Measurements from ENCODE around the gene P2RY2. TPM values are rescaled to one million over a fixed set of nuclear protein-coding genes. Genes with fewer than 3 reads are reported as not detected.

P2RY2 gene
- total and polyA plus RNA-seq, 2 donors (not counting 1 experiment from before 2014, with no cell fraction given): 0.05 to 0.17 TPM

- Histone ChIP-seq H3K79me2 (ENCODE audit: control insufficient read depth, insufficient read depth, low read length) (no peaks in the 10 kb centered on the region), H3K27ac (ENCODE audit: insufficient read depth, low read length) (no peak overlapping the region), H2AFZ (ENCODE audit: low read length) (no peak overlapping the region), H3K27me3 (ENCODE audit: control insufficient read depth, insufficient read depth, low read length) (peaks cover 6% of the 10 kb centered on the region), H3K9ac (ENCODE audit: insufficient read depth, low read length) (no peak overlapping the region), H4K20me1 (ENCODE audit: control insufficient read depth, extremely low read depth, insufficient read depth, low read length) (no peaks in the 10 kb centered on the region), H3K36me3 (ENCODE audit: control insufficient read depth, insufficient read depth, low read length) (no peaks in the 10 kb centered on the region), H3K4me1 (ENCODE audit: control insufficient read depth, extremely low read depth, insufficient read depth, low read length) (no peaks in the 10 kb centered on the region), H3K9me3 (ENCODE audit: control insufficient read depth, insufficient read depth, low read depth, low read length) (no peaks in the 10 kb centered on the region), H3K4me3 (replicated peaks in 1 of 4; ENCODE audit: control extremely low read depth in 1 of 4, insufficient read depth in 1 of 4, low read depth in 3 of 4, low read length in 4 of 4) (no peak overlapping the region), H3K4me2 (ENCODE audit: extremely low read depth, insufficient read depth, low read length) (no peak overlapping the region)
- TF ChIP-seq CTCF (conservative IDR thresholded peaks at IDR 0.05 in 1 of 2, IDR thresholded peaks at IDR 0.05 in 1 of 2; ENCODE audit: low read depth in 1 of 2, low read length in 2 of 2): no peak
- TF ChIP-seq EZH2 (IDR thresholded peaks at IDR 0.05; ENCODE audit: low read length, missing control alignments): no peak
- DNase-seq (ENCODE audit: low read depth in 2 of 2): no peak
These were observed 56.8 kb downstream of the P2RY2 start for GRCh38 chr11:73274722-73275380.

GRCh38 chr11:73275381-73275750 lies 57.3 kb downstream of the P2RY2 start:
- Histone ChIP-seq H3K4me1 (ENCODE audit: control insufficient read depth, extremely low read depth, insufficient read depth, low read length) (no peaks in the 10 kb centered on the region), H3K79me2 (ENCODE audit: control insufficient read depth, insufficient read depth, low read length) (no peaks in the 10 kb centered on the region), H3K36me3 (ENCODE audit: control insufficient read depth, insufficient read depth, low read length) (no peaks in the 10 kb centered on the region), H3K27ac (ENCODE audit: insufficient read depth, low read length) (no peak overlapping the region), H3K9me3 (ENCODE audit: control insufficient read depth, insufficient read depth, low read depth, low read length) (no peaks in the 10 kb centered on the region), H3K4me2 (ENCODE audit: extremely low read depth, insufficient read depth, low read length) (no peak overlapping the region), H3K9ac (ENCODE audit: insufficient read depth, low read length) (no peak overlapping the region), H3K27me3 (ENCODE audit: control insufficient read depth, insufficient read depth, low read length) (peaks cover 6% of the 10 kb centered on the region), H4K20me1 (ENCODE audit: control insufficient read depth, extremely low read depth, insufficient read depth, low read length) (no peaks in the 10 kb centered on the region), H3K4me3 (replicated peaks in 1 of 4; ENCODE audit: control extremely low read depth in 1 of 4, insufficient read depth in 1 of 4, low read depth in 3 of 4, low read length in 4 of 4) (no peak overlapping the region), H2AFZ (ENCODE audit: low read length) (no peak overlapping the region)
- TF ChIP-seq EZH2 (IDR thresholded peaks at IDR 0.05; ENCODE audit: low read length, missing control alignments) (no peak), CTCF (conservative IDR thresholded peaks at IDR 0.05 in 1 of 2, IDR thresholded peaks at IDR 0.05 in 1 of 2; ENCODE audit: low read depth in 1 of 2, low read length in 2 of 2) (no peak)
- DNase-seq (ENCODE audit: low read depth in 2 of 2): no peak

GRCh38 chr11:73277467-73277866 lies 59.4 kb downstream of the P2RY2 start:
- Histone ChIP-seq H3K9me3 (ENCODE audit: control insufficient read depth, insufficient read depth, low read depth, low read length) (no peaks in the 10 kb centered on the region), H4K20me1 (ENCODE audit: control insufficient read depth, extremely low read depth, insufficient read depth, low read length) (no peaks in the 10 kb centered on the region), H3K27ac (ENCODE audit: insufficient read depth, low read length) (no peak overlapping the region), H3K4me2 (ENCODE audit: extremely low read depth, insufficient read depth, low read length) (no peak overlapping the region), H2AFZ (ENCODE audit: low read length) (no peak overlapping the region), H3K4me3 (replicated peaks in 1 of 4; ENCODE audit: control extremely low read depth in 1 of 4, insufficient read depth in 1 of 4, low read depth in 3 of 4, low read length in 4 of 4) (no peak overlapping the region), H3K27me3 (ENCODE audit: control insufficient read depth, insufficient read depth, low read length) (peaks cover 9% of the 10 kb centered on the region), H3K36me3 (ENCODE audit: control insufficient read depth, insufficient read depth, low read length) (no peaks in the 10 kb centered on the region), H3K79me2 (ENCODE audit: control insufficient read depth, insufficient read depth, low read length) (no peaks in the 10 kb centered on the region), H3K4me1 (ENCODE audit: control insufficient read depth, extremely low read depth, insufficient read depth, low read length) (no peaks in the 10 kb centered on the region), H3K9ac (ENCODE audit: insufficient read depth, low read length) (no peak overlapping the region)
- TF ChIP-seq EZH2 (IDR thresholded peaks at IDR 0.05; ENCODE audit: low read length, missing control alignments) (no peak), CTCF (conservative IDR thresholded peaks at IDR 0.05 in 1 of 2, IDR thresholded peaks at IDR 0.05 in 1 of 2; ENCODE audit: low read depth in 1 of 2, low read length in 2 of 2) (no peak)
- no peak for DNase-seq (ENCODE audit: low read depth in 2 of 2)
